Muscle of leg (tissue), 11 donors: ENCODE measurements around the gene TMEM175. TPM values are rescaled to one million over a fixed set of nuclear protein-coding genes. Genes with fewer than 3 reads are reported as not detected.

ENCODE experiments used
- DNase-seq: peaks from one replicate; pipeline ENCODE4 v3.0.0; 2013
- H3K27ac ChIP-seq: one replicate; pipeline ENCODE4 v1.5.1; 2013; ENCODE audit warnings: mild to moderate bottlenecking, low read length, control low read depth
- H3K27me3 ChIP-seq: one replicate; pipeline ENCODE4 v1.6.1; 2013; ENCODE audit warnings: low read length; ENCODE audit not compliant: control insufficient read depth, insufficient read depth
- H3K36me3 ChIP-seq: one replicate; pipeline ENCODE4 v1.6.1; 2013; ENCODE audit warnings: low read length; ENCODE audit not compliant: control insufficient read depth, insufficient read depth
- H3K4me1 ChIP-seq: one replicate; pipeline ENCODE4 v1.6.1; 2013; ENCODE audit warnings: low read length; ENCODE audit not compliant: control insufficient read depth, insufficient read depth
- H3K4me3 ChIP-seq: one replicate; pipeline ENCODE4 v1.5.1; 2013; ENCODE audit warnings: low read length, control low read depth
- H3K9me3 ChIP-seq: replicated peaks from 2 replicates; pipeline ENCODE4 v1.6.1; 2013; ENCODE audit warnings: low read depth, low read length; ENCODE audit not compliant: control insufficient read depth
- WGBS: methylation state at CpG from one replicate; pipeline ENCODE4 v1.1.5; 2013; ENCODE audit warnings: missing lambda C conversion rate; ENCODE audit not compliant: insufficient coverage; 5-methylcytosine and 5-hydroxymethylcytosine counted together
- polyA plus RNA-seq, 8 donors: library from polyadenylated mRNA; unstranded; fragments of 120-200 nt; gene quantifications; one replicate each; pipeline versions ENCODE4 v1.2.1 to v1.2.3, GENCODE V29; 2013; ENCODE audit warnings: inconsistent platforms in 1 of 8, low replicate concordance in 1 of 8; ENCODE audit not compliant: insufficient read length in 8 of 8, insufficient read depth in 1 of 8
- total RNA-seq: library from RNA; stranded (reverse); fragments of 120-200 nt; gene quantifications from one replicate; pipeline ENCODE4 v1.2.4, GENCODE V29; 2013

The TMEM175 gene
- total and polyA plus RNA-seq, 9 donors: 9.8 to 22.2 (median 18.8) TPM

DNA sequence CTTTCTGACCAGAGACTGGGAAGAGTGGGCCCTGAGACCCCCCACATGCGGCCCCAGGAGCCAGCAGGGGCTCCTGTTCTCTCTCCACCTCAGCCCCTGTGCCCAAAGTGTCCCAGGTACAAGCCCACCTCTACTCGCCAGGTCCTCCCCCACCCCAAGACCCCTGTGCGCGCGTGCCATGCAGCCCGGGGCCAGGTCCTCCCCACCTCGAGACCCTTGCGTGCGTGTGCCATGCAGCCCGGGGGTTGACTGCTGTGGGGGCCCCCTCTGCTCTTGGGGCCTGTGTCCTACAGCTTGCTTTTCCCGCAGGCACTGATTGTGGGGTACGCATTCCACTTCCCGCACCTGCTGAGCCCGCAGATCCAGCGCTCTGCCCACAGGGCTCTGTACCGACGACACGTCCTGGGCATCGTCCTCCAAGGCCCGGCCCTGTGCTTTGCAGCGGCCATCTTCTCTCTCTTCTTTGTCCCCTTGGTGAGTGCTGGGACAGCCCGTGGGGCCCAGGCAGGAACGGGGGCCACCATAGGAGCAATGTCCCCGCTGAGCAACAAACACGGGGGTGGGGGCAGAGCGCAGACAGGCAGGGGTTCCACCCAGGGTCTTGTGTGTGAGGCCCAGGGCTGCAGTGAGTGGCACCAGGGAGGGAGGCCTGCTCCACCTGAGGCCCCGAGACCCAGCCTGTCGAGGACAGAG lies 20.8 kb downstream of the TMEM175 start:
- WGBS: 91% methylated on average over 26 of the region's 28 CpGs
- Histone ChIP-seq H3K4me1 (peaks cover 11% of the 10 kb centered on the region), H3K27ac (no peak overlapping the region), H3K9me3 (no peaks in the 10 kb centered on the region), H3K36me3 (peaks cover 16% of the 10 kb centered on the region), H3K4me3 (no peak overlapping the region), H3K27me3 (no peaks in the 10 kb centered on the region)
- no peak for DNase-seq

DNA sequence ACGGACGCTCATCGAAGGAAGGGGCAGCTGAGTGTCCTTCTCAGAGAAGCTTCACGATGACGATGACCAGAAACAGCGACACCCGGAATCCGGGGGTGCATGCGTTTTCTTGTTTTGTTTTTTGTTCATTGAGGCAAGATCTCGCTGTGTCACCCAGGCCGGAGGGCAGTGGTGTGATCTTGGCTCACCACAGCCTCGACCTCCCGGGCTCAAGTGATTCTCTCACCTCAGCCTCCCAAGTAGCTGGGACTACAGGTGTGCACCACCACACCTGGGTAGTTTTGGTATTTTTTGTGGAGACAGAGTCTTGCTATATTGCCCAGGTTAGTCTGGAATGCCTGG lies 21.3 kb downstream of the TMEM175 start:
- Histone ChIP-seq H3K4me3 (no peak overlapping the region), H3K9me3 (no peaks in the 10 kb centered on the region), H3K27me3 (no peaks in the 10 kb centered on the region), H3K27ac (no peak overlapping the region), H3K4me1 (peaks cover 11% of the 10 kb centered on the region), H3K36me3 (peaks cover 18% of the 10 kb centered on the region)
- WGBS: 96% methylated on average over 11 of the region's 13 CpGs
- no peak for DNase-seq

DNA sequence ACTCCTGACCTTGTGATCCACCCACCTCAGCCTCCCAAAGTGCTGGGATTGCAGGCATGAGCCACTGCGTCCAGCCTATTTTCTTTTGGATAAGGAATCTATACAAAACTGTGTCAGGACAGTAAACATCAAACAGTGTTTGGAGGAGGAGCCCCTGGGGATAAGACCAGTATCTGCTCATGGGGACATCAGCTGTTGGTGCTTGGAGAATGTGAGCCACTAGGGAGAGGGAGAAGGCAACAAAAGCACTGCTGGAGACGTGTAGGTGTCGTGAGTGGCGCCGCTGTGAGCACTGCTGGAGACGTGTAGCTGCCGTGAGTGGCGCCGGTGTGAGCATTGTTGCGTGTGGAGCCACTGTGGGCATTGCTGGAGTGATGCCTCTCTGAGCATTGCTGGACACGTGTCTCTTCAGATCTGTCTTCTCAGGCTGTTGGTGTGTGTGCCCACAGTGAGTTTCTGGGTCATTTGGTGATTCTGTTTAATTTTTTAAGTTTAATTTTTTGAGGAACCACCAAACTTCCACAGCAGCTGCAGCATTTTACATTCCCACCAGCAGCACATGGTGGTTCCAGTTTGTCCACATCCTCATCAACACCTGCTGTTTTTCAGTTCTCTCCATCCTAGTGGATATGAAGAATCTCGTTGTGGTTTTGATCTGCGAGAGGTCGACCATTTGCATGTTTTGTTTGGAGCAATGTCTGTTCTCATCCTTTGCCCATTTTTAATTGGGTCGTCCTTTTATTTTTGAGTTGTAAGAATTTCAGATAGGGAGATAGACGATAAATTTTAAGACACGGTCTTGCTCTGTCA lies 22.2 kb downstream of the TMEM175 start:
- Histone ChIP-seq H3K9me3 (no peaks in the 10 kb centered on the region), H3K27ac (no peak overlapping the region), H3K36me3 (peaks cover 25% of the 10 kb centered on the region), H3K27me3 (no peaks in the 10 kb centered on the region), H3K4me3 (no peak overlapping the region), H3K4me1 (peaks cover 11% of the 10 kb centered on the region)
- WGBS: 98% methylated on average over 7 of the region's 17 CpGs
- no peak for DNase-seq

DNA sequence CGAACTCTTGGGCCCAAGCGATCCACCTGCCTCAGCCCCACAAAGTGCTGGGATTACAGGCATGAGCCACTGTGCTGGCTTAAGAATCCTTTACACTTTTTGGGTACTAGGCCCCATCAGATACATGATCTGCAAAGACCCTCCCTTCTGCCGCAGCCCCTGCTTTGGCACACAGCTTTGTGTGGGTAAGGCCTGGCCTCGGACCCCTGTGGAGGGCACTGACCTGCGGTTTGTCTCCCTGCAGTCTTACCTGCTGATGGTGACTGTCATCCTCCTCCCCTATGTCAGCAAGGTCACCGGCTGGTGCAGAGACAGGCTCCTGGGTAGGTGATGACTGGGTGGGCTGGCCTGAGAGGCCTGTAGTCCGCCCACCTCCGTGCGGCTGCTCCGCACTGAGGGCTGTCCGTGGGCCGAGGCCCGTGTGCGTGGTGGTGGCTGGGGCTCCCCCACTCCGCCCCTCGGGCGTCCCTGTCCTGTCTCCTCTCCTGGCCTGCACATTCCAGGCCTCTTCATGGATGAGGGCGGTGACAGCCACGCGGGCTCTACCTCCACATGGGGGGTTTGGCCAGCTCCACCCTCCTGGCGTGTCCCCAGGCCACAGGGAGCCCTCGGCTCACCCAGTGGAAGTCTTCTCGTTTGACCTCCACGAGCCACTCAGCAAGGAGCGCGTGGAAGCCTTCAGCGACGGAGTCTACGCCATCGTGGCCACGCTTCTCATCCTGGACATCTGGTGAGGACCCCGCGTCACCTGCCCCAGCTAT lies 23.1 kb downstream of the TMEM175 start:
- no peak for DNase-seq
- H3K4me3 ChIP-seq: no peak overlapping the region
- 90% methylated on average over 31 of the region's 33 CpGs for WGBS
- peaks cover 27% of the 10 kb centered on the region for H3K36me3 ChIP-seq
- H3K9me3 ChIP-seq: no peaks in the 10 kb centered on the region
- no peaks in the 10 kb centered on the region for H3K27me3 ChIP-seq
- peaks cover 11% of the 10 kb centered on the region for H3K4me1 ChIP-seq
- no peak overlapping the region for H3K27ac ChIP-seq

DNA sequence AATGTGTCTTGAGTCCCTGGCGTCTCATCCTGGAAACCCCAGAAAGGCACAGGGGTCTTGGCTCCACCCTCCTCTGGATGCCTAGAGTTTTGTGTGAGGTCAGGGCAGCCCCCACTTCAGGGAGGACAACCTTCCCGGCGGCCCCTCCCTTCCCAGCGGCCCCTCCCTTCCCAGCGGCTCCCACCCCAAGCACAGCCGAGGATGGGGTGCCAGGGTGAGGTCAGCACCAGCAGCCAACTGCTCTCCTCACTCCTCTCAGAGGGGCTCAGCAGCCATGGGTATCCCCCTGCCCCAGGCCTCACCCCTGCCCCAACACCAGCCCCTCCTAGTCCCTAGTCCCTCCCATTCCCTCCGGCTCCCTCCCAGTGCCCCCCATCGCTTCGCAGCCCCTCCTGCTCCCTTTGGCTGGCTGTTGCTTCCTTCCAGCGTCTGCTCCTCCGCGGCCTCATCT lies 23.7 kb downstream of the TMEM175 start:
- Histone ChIP-seq H3K4me1 (peaks cover 11% of the 10 kb centered on the region), H3K27ac (no peak overlapping the region), H3K27me3 (no peaks in the 10 kb centered on the region), H3K4me3 (no peak overlapping the region), H3K9me3 (no peaks in the 10 kb centered on the region), H3K36me3 (peaks cover 27% of the 10 kb centered on the region)
- 65% methylated on average over 2 of the region's 12 CpGs for WGBS
- no peak for DNase-seq

DNA sequence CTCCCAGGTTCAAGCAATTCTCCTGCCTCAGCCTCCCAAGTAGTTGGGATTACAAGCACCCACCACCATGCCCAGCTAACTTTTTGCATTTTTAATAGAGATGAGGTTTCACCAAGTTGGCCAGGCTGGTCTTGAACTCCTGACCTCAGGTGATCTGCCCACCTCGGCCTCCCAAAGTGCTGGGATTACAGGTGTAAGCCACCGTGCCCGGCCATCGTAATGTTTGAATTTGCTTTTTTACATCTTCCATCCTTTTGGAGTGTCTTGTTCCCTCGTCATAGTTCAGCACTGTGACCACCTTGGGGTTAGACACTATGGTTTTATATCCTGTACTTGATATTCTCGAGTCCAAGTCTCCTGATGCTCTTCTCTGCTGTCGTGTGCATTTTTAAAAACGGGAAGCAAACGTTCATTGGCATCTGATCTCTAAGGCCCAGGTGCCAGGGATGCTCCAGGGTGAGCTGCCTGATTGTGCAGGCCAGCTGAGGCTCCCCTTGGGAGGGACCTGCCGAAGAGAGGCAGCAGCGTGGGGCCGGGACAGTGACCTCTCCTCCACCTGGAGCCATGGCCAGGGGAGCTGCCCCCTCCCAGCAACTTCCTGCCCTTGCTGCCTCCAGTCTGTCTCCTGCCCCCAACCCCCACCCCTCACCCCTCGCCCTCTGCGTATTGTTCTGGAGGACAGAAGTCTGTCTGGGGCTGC lies 24.4 kb downstream of the TMEM175 start:
- H3K4me1 ChIP-seq: peaks cover 4% of the 10 kb centered on the region
- WGBS: 57% methylated on average over 5 of the region's 14 CpGs
- H3K36me3 ChIP-seq: peaks cover 30% of the 10 kb centered on the region
- H3K4me3 ChIP-seq: no peak overlapping the region
- H3K27me3 ChIP-seq: no peaks in the 10 kb centered on the region
- no peak for DNase-seq
- no peaks in the 10 kb centered on the region for H3K9me3 ChIP-seq
- no peak overlapping the region for H3K27ac ChIP-seq

DNA sequence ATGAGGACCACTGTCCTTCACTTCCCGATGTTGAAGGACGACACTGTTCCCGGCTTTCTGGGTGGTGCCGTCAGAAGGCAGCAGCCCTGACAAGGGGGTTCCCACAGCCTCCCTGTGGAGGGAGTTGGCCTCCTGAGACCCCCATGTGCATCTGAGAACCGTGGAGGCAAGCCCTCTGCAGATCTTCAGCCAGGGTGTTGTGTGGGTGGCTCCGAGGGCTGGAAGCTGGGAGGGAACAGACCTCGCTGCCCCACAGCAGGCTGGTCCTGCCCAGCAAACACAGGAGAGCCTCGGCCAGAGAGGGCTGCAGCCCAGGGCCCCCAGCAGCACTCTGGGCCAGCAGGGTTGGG lies 24.9 kb downstream of the TMEM175 start:
- Histone ChIP-seq H3K27ac (no peak overlapping the region), H3K4me3 (no peak overlapping the region), H3K27me3 (no peaks in the 10 kb centered on the region), H3K36me3 (peaks cover 33% of the 10 kb centered on the region), H3K4me1 (peaks cover under 1% of the 10 kb centered on the region), H3K9me3 (no peaks in the 10 kb centered on the region)
- DNase-seq: no peak
- 74% methylated on average over 8 of the region's 8 CpGs for WGBS

DNA sequence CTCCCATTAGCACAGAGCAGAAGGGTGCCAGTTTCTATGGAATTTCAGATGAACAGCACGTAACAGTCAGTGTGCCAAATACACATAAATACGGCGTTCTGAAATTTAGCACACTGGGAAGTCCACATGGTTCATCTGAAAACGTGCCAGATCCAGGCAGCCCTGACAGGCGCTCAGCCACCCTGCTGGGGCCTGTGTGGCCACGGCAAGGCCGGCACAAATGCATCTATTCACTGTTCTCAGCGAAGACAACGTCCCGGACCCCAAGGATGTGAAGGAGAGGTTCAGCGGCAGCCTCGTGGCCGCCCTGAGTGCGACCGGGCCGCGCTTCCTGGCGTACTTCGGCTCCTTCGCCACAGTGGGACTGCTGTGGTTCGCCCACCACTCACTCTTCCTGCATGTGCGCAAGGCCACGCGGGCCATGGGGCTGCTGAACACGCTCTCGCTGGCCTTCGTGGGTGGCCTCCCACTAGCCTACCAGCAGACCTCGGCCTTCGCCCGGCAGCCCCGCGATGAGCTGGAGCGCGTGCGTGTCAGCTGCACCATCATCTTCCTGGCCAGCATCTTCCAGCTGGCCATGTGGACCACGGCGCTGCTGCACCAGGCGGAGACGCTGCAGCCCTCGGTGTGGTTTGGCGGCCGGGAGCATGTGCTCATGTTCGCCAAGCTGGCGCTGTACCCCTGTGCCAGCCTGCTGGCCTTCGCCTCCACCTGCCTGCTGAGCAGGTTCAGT lies 25.5 kb downstream of the TMEM175 start:
- H3K36me3 ChIP-seq: peaks cover 38% of the 10 kb centered on the region
- H3K4me3 ChIP-seq: no peak overlapping the region
- no peaks in the 10 kb centered on the region for H3K27me3 ChIP-seq
- no peak overlapping the region for H3K27ac ChIP-seq
- DNase-seq: no peak
- 86% methylated on average over 45 of the region's 45 CpGs for WGBS
- no peaks in the 10 kb centered on the region for H3K4me1 ChIP-seq
- H3K9me3 ChIP-seq: no peaks in the 10 kb centered on the region

DNA sequence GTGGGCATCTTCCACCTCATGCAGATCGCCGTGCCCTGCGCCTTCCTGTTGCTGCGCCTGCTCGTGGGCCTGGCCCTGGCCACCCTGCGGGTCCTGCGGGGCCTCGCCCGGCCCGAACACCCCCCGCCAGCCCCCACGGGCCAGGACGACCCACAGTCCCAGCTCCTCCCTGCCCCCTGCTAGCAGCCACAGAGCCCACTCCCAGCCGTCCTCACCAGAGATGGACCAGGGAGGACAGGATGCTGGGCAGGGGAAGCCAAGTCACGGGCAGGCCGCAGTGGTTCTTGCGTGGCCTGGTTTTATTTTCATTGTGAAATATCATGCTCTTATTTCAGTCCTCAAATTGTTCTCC lies 26.0 kb downstream of the TMEM175 start:
- Histone ChIP-seq H3K27me3 (no peaks in the 10 kb centered on the region), H3K9me3 (no peaks in the 10 kb centered on the region), H3K27ac (no peak overlapping the region), H3K36me3 (peaks cover 37% of the 10 kb centered on the region), H3K4me1 (no peaks in the 10 kb centered on the region), H3K4me3 (no peak overlapping the region)
- no peak for DNase-seq
- WGBS: 84% methylated on average over 15 of the region's 17 CpGs
